SK-N-SH (cell line): ENCODE data around the gene RAB20. TPM values are rescaled to one million over a fixed set of nuclear protein-coding genes. Genes with fewer than 3 reads are reported as not detected.

ENCODE experiments used
- CTCF ChIA-PET: fragments of 300-600, 350-600 bp; formaldehyde crosslinking; extraction: SDS; loops from one replicate; lab custom pipeline; 2021; lab: Yijun Ruan, JAX
- POLR2A ChIA-PET: fragments of 350-600 bp; sonication (Branson Sonifier 250); formaldehyde crosslinking; extraction: SDS; loops from one replicate; lab custom pipeline; 2020; ENCODE audit warnings: antibody characterized with exemption, inconsistent platforms; lab: Yijun Ruan, JAX
- DNase-seq: peaks from one replicate; pipeline ENCODE4 v3.0.0; 2012
- H2AFZ ChIP-seq: fragments of 200-600 bp; sonication (generic); 2 replicates; pipeline ENCODE4 v1.8.1; 2016; ENCODE audit warnings: antibody characterized with exemption, mild to moderate bottlenecking, low read depth
- H3F3A ChIP-seq: fragments of 200-600 bp; sonication (generic); replicated peaks from 2 replicates; pipeline ENCODE3; 2016; ENCODE audit warnings: antibody characterized with exemption, mild to moderate bottlenecking; ENCODE audit not compliant: insufficient read depth
- H3K27ac ChIP-seq, 2 experiments: fragments of 200-500 bp in 1 of 2; fragments of 200-600 bp in 1 of 2; sonication (Bioruptor generic) in 1 of 2; sonication (generic), shearing (Covaris generic) in 1 of 2; 2 replicates each; pipeline versions ENCODE4 v1.5.1 to v1.6.1; 2014 to 2016; ENCODE audit warnings: low read depth in 2 of 2, inconsistent platforms in 1 of 2, low read length in 1 of 2, mild to moderate bottlenecking in 1 of 2, mixed read lengths in 1 of 2
- H3K27me3 ChIP-seq: fragments of 200-600 bp; sonication (generic), shearing (Covaris generic); 2 replicates; pipeline ENCODE4 v1.6.1; 2016; ENCODE audit warnings: mixed run types; ENCODE audit not compliant: insufficient read depth
- H3K36me3 ChIP-seq, 2 experiments: fragments of 200-500 bp in 1 of 2; fragments of 200-600 bp in 1 of 2; sonication (Bioruptor generic) in 1 of 2; sonication (generic) in 1 of 2; replicated peaks in 1 of 2; 2 replicates each; pipeline versions ENCODE3 to v1.5.1; 2014 to 2016; ENCODE audit warnings: low read length in 1 of 2, mild to moderate bottlenecking in 1 of 2; ENCODE audit not compliant: insufficient read depth in 2 of 2, control insufficient read depth in 1 of 2
- H3K4me1 ChIP-seq, 2 experiments: fragments of 200-500 bp in 1 of 2; fragments of 200-600 bp in 1 of 2; sonication (Bioruptor generic) in 1 of 2; sonication (generic), shearing (Covaris generic) in 1 of 2; 2 replicates each; pipeline versions ENCODE4 v1.5.1 to v1.6.1; 2014 to 2016; ENCODE audit warnings: low read depth in 1 of 2, low read length in 1 of 2, mixed run types in 1 of 2; ENCODE audit not compliant: insufficient read depth in 2 of 2, control insufficient read depth in 1 of 2
- H3K4me2 ChIP-seq: fragments of 200-600 bp; sonication (generic), shearing (Covaris generic); 2 replicates; pipeline ENCODE4 v1.6.1; 2017; ENCODE audit warnings: mixed run types
- H3K4me3 ChIP-seq, 2 experiments: fragments of 200-500 bp in 1 of 2; fragments of 200-600 bp in 1 of 2; sonication (Bioruptor generic) in 1 of 2; sonication (generic), shearing (Covaris generic) in 1 of 2; 2 replicates each; pipeline versions ENCODE4 v1.5.1 to v1.8.1; 2014 to 2016; ENCODE audit warnings: low read depth in 2 of 2, inconsistent platforms in 1 of 2, low read length in 1 of 2, mild to moderate bottlenecking in 1 of 2, mixed read lengths in 1 of 2, moderate library complexity in 1 of 2
- H3K79me2 ChIP-seq: fragments of 200-600 bp; sonication (generic); 2 replicates; pipeline ENCODE4 v1.8.1; 2017; ENCODE audit warnings: mild to moderate bottlenecking; ENCODE audit not compliant: insufficient read depth
- H3K9ac ChIP-seq: fragments of 200-600 bp; sonication (generic); 2 replicates; pipeline ENCODE4 v1.6.1; 2017; ENCODE audit warnings: mixed run types
- H3K9me2 ChIP-seq: fragments of 200-600 bp; sonication (generic); 2 replicates; pipeline ENCODE4 v1.6.1; 2017; ENCODE audit warnings: mixed run types
- H3K9me3 ChIP-seq: fragments of 200-600 bp; sonication (generic); 2 replicates; pipeline ENCODE4 v1.6.1; 2017; ENCODE audit warnings: mixed run types, mild to moderate bottlenecking, moderate library complexity
- H4K20me1 ChIP-seq: fragments of 200-600 bp; sonication (generic); 2 replicates; pipeline ENCODE4 v1.6.1; 2017; ENCODE audit warnings: mild to moderate bottlenecking, mixed run types; ENCODE audit not compliant: insufficient read depth
- CTCF ChIP-seq: fragments of 200-600 bp; sonication (generic); IDR thresholded peaks from 2 replicates; pipeline ENCODE4 v1.6.1; 2017; ENCODE audit warnings: antibody characterized with exemption, mild to moderate bottlenecking, moderate library complexity
- EP300 ChIP-seq, 2 experiments: IDR thresholded peaks; 2 replicates each; pipeline versions ENCODE4 v1.4.0 to v1.6.1; 2012; ENCODE audit warnings: borderline replicate concordance in 1 of 2, low read depth in 1 of 2, low read length in 1 of 2
- EZH2phosphoT487 ChIP-seq: fragments of 200-600 bp; sonication (generic); IDR thresholded peaks from 2 replicates; pipeline ENCODE4 v1.6.1; 2017; ENCODE audit warnings: low read depth, mixed run types, mild to moderate bottlenecking, antibody characterized with exemption, moderate library complexity, borderline replicate concordance
- GABPA ChIP-seq: IDR thresholded peaks from 2 replicates; pipeline ENCODE4 v1.4.0; 2012; ENCODE audit warnings: low read depth, mild to moderate bottlenecking
- MAX ChIP-seq: IDR thresholded peaks from 2 replicates; pipeline ENCODE4 v1.4.0; 2012; ENCODE audit warnings: low read depth
- MEF2A ChIP-seq: IDR thresholded peaks from 2 replicates; pipeline ENCODE4 v1.4.0; 2012; ENCODE audit warnings: low read depth, borderline replicate concordance
- PBX3 ChIP-seq: IDR thresholded peaks from 2 replicates; pipeline ENCODE4; 2012
- RCOR1 ChIP-seq: fragments of 150-350 bp; IDR thresholded peaks from 2 replicates; pipeline ENCODE4 v1.6.1; 2017; ENCODE audit warnings: antibody characterized with exemption, low read length
- RFX5 ChIP-seq: IDR thresholded peaks from 2 replicates; pipeline ENCODE4 v1.6.1; 2012; ENCODE audit warnings: mild to moderate bottlenecking, improper control_type of control experiment, low read length
- TAF1 ChIP-seq: IDR thresholded peaks from 2 replicates; pipeline ENCODE4 v1.6.1; 2012; ENCODE audit warnings: low read depth, mild to moderate bottlenecking, low read length, moderate library complexity, borderline replicate concordance
- USF1 ChIP-seq: IDR thresholded peaks from 2 replicates; pipeline ENCODE4 v1.4.0; 2012; ENCODE audit warnings: low read depth, borderline replicate concordance
- WGBS: methylation state at CpG from one replicate; pipeline ENCODE4 v1.1.6; 2017; ENCODE audit warnings: low lambda C conversion rate; 5-methylcytosine and 5-hydroxymethylcytosine counted together
- polyA plus RNA-seq, 3 experiments: library from polyadenylated mRNA; depleted of rRNA; stranded (reverse); fragments of >200 nt; gene quantifications; 2 replicates each; pipeline ENCODE4 v1.2.3, GENCODE V29; 2012

Gene RAB20
- polyA plus RNA-seq, 1 of the 3 experiments (the other 2 are of a cell fraction), result 5.2 TPM

- no peak for TF ChIP-seq EP300 (IDR thresholded peaks at IDR 0.05; ENCODE audit: borderline replicate concordance in 1 of 2, low read depth in 1 of 2, low read length in 1 of 2)
- TF ChIP-seq RCOR1, result no peak
- TF ChIP-seq USF1, result no peak
- TF ChIP-seq RFX5, result no peak
- no peak for TF ChIP-seq CTCF
These were observed 1.4 kb upstream of the RAB20 start (continued) for GRCh38 chr13:110562696-110563462.

- no peaks in the 10 kb centered on the region for H3K36me3 ChIP-seq
- ChIA-PET CTCF (interaction anchor here (0.6 to 1.5 kb wide), 8 partner anchors 8 to 340 kb away, joined by 3 to 4 read pairs (median 3); no protein-coding TSS in a partner anchor), POLR2A (no interaction called here)
- peak overlapping the region; percentile 66 to 75 for H3K4me3 ChIP-seq
- peaks cover 15% of the 10 kb centered on the region for H3F3A ChIP-seq
- H3K9me3 ChIP-seq, result no peaks in the 10 kb centered on the region
- no peaks in the 10 kb centered on the region for H3K9me2 ChIP-seq
- peak overlapping the region; percentile 84 for H3K4me2 ChIP-seq
- 34% methylated on average over 24 of the region's 24 CpGs for WGBS
- H3K4me1 ChIP-seq, result peaks cover 0 to 7% of the 10 kb centered on the region in 2 experiments; a peak in 1 of 4 replicates
- H3K9ac ChIP-seq, result peak overlapping the region; percentile 63; the same call in 1 of the 2 replicates
- no peaks in the 10 kb centered on the region for H4K20me1 ChIP-seq
- TF ChIP-seq MEF2A, result no peak
- TF ChIP-seq MAX, result peak; percentile 23; the same call in 1 of the 2 replicates
- no peak for TF ChIP-seq EZH2phosphoT487
- no peak for TF ChIP-seq TAF1
- TF ChIP-seq GABPA, result no peak
- TF ChIP-seq RCOR1, result no peak
- no peak for TF ChIP-seq PBX3
- H3K27me3 ChIP-seq, result no peaks in the 10 kb centered on the region
- H2AFZ ChIP-seq, result peak overlapping the region; percentile 80
- no peak for DNase-seq
- H3K79me2 ChIP-seq, result no peaks in the 10 kb centered on the region
- peak overlapping the region; percentile 36 to 55; a peak in 3 of 4 replicates for H3K27ac ChIP-seq
These were observed 595 bp upstream of the RAB20 start for GRCh38 chr13:110562036-110562597.
